Effector CD4-positive, alpha-beta T cell (primary cell): ENCODE measurements around the gene S100PBP.
A peak's percentile ranks its signal among the peaks of the same experiment; 100 is the strongest.

Experiments used
- DNase-seq: peaks from one replicate; pipeline ENCODE4 v3.0.0-alpha.2; 2020

Gene S100PBP

GRCh38 chr1:32871364-32872191 is 54.1 kb downstream of the S100PBP start:
- no peak for DNase-seq

- no peak for DNase-seq
Observed at GRCh38 chr1:32872192-32872460, 54.7 kb downstream of the S100PBP start.

- DNase-seq = no peak
Observed at GRCh38 chr1:32873484-32873883, 56.0 kb downstream of the S100PBP start.

GRCh38 chr1:32874860-32875752 is 57.7 kb downstream of the S100PBP start:
- DNase-seq = no peak

GRCh38 chr1:32876341-32877210 is 59.1 kb downstream of the S100PBP start:
- peak; percentile 48 for DNase-seq

GRCh38 chr1:32877211-32878110 is 60.0 kb downstream of the S100PBP start:
- no peak for DNase-seq

GRCh38 chr1:32878183-32878582 is 60.7 kb downstream of the S100PBP start:
- no peak for DNase-seq

GRCh38 chr1:32878637-32879041 is 61.2 kb downstream of the S100PBP start:
- DNase-seq = no peak

GRCh38 chr1:32881291-32881690 is 63.8 kb downstream of the S100PBP start:
- DNase-seq = no peak

GRCh38 chr1:32881871-32882850 is 64.7 kb downstream of the S100PBP start:
- no peak for DNase-seq

GRCh38 chr1:32883338-32884031 is 66.0 kb downstream of the S100PBP start:
- no peak for DNase-seq

GRCh38 chr1:32884032-32884372 is 66.5 kb downstream of the S100PBP start:
- DNase-seq = no peak

GRCh38 chr1:32884726-32885125 is 67.3 kb downstream of the S100PBP start:
- DNase-seq = no peak

GRCh38 chr1:32885676-32886003 is 68.2 kb downstream of the S100PBP start:
- no peak for DNase-seq

GRCh38 chr1:32886004-32886827 is 68.8 kb downstream of the S100PBP start, which contains the start of gene HPCA:
Gene HPCA (plus strand): TSS chr1:32886491. CDS start chr1:32888899, 2,408 bp downstream.
- no peak for DNase-seq

- DNase-seq = no peak
Observed at GRCh38 chr1:32886828-32887414, 69.5 kb downstream of the S100PBP start.

GRCh38 chr1:32887623-32888022 is 70.2 kb downstream of the S100PBP start:
- no peak for DNase-seq

- DNase-seq = no peak
Observed at GRCh38 chr1:32888134-32888533, 70.7 kb downstream of the S100PBP start.
